Smooth muscle cell (in vitro differentiated cells): ENCODE measurements around the gene PLCB1. TPM values are rescaled to one million over a fixed set of nuclear protein-coding genes. Genes with fewer than 3 reads are reported as not detected.
"Not testable (repeated sequence)": the region's sequence is repeated elsewhere in the genome, so short reads cannot be mapped to it uniquely, and the experiment has no call there.

Experiments used
- DNase-seq: peaks from one replicate; lab custom pipeline; 2025; ENCODE audit not compliant: unreplicated experiment; lab: John Stamatoyannopoulos, UW
- H2AFZ ChIP-seq: fragments of 200-600 bp; sonication (generic); 2 replicates; pipeline ENCODE4 v1.6.0; 2016; ENCODE audit warnings: antibody characterized with exemption, low read depth, mild to moderate bottlenecking
- H3F3A ChIP-seq: fragments of 200-600 bp; sonication (generic); 2 replicates; pipeline ENCODE4 v1.6.0; 2017; ENCODE audit warnings: antibody characterized with exemption, low read depth
- H3K27ac ChIP-seq: fragments of 200-600 bp; sonication (generic); 2 replicates; pipeline ENCODE4 v1.5.1; 2016; ENCODE audit warnings: low read depth, mild to moderate bottlenecking
- H3K27me3 ChIP-seq: fragments of 200-600 bp; sonication (generic); 2 replicates; pipeline ENCODE4 v1.6.1; 2016; ENCODE audit warnings: low read depth, mild to moderate bottlenecking
- H3K36me3 ChIP-seq: fragments of 200-600 bp; sonication (generic); 2 replicates; pipeline ENCODE4 v1.5.1; 2016; ENCODE audit warnings: low read depth
- H3K4me1 ChIP-seq: fragments of 200-600 bp; sonication (generic); 2 replicates; pipeline ENCODE4 v1.5.1; 2016; ENCODE audit warnings: low read depth
- H3K4me2 ChIP-seq: fragments of 200-600 bp; sonication (generic); 2 replicates; pipeline ENCODE4 v1.6.0; 2016; ENCODE audit warnings: mild to moderate bottlenecking
- H3K4me3 ChIP-seq: fragments of 200-600 bp; sonication (generic); 2 replicates; pipeline ENCODE4 v1.5.1; 2016; ENCODE audit warnings: mild to moderate bottlenecking
- H3K79me2 ChIP-seq: fragments of 200-600 bp; sonication (generic); 2 replicates; pipeline ENCODE4 v1.6.0; 2016; ENCODE audit warnings: low read depth, mild to moderate bottlenecking
- H3K9ac ChIP-seq: fragments of 200-600 bp; sonication (generic); 2 replicates; pipeline ENCODE4 v1.6.0; 2016; ENCODE audit warnings: low read depth
- H3K9me3 ChIP-seq: fragments of 200-600 bp; sonication (generic); replicated peaks from 2 replicates; pipeline ENCODE4 v1.5.1; 2016; ENCODE audit warnings: low read depth
- H4K20me1 ChIP-seq: fragments of 200-600 bp; sonication (generic); 2 replicates; pipeline ENCODE4 v1.6.0; 2016; ENCODE audit warnings: low read depth
- CTCF ChIP-seq: fragments of 200-600 bp; sonication (generic); IDR thresholded peaks from 2 replicates; pipeline ENCODE4 v1.5.1; 2017; ENCODE audit warnings: borderline replicate concordance, mild to moderate bottlenecking, antibody characterized with exemption; ENCODE audit not compliant: insufficient read depth, poor library complexity, severe bottlenecking
- WGBS: methylation state at CpG from one replicate; pipeline ENCODE4 v1.1.7; 2016; ENCODE audit warnings: low lambda C conversion rate; 5-methylcytosine and 5-hydroxymethylcytosine counted together
- polyA plus RNA-seq: library from polyadenylated mRNA; unstranded; fragments of >200 nt; fragmentation: Nextera tagmentation; extraction: Ambion mirVana; gene quantifications from 2 replicates; pipeline ENCODE4 v1.2.1, GENCODE V29; 2016
- total RNA-seq: library from RNA; depleted of rRNA; stranded (reverse); fragments of >200 nt; gene quantifications from 2 replicates; pipeline ENCODE4 v1.2.3, GENCODE V29; 2014

The PLCB1 gene
- total and polyA plus RNA-seq, 2 experiments from 2014 or later, result 4.7 to 25.3 TPM

GRCh38 chr20:8433291-8433690 is 301.2 kb downstream of the PLCB1 start:
- no peak overlapping the region for H3K4me3 ChIP-seq
- no peaks in the 10 kb centered on the region for H3K9me3 ChIP-seq
- 38% methylated on average over 3 of the region's 3 CpGs for WGBS
- H3K4me1 ChIP-seq, result peaks cover 13% of the 10 kb centered on the region
- no peak for DNase-seq
- peak overlapping the region; percentile 30 for H3K27ac ChIP-seq
- no peaks in the 10 kb centered on the region for H4K20me1 ChIP-seq
- H3K9ac ChIP-seq, result no peak overlapping the region
- peaks cover 11% of the 10 kb centered on the region for H3F3A ChIP-seq
- H2AFZ ChIP-seq, result peak overlapping the region; percentile 70
- H3K27me3 ChIP-seq, result no peaks in the 10 kb centered on the region
- H3K36me3 ChIP-seq, result no peaks in the 10 kb centered on the region
- peak overlapping the region; percentile 54 for H3K4me2 ChIP-seq
- H3K79me2 ChIP-seq, result no peaks in the 10 kb centered on the region
- TF ChIP-seq CTCF, result no peak

GRCh38 chr20:8434326-8434876 is 302.3 kb downstream of the PLCB1 start:
- Histone ChIP-seq H3K79me2 (no peaks in the 10 kb centered on the region), H3K4me2 (no peak overlapping the region), H3K4me3 (no peak overlapping the region), H2AFZ (no peak overlapping the region), H3K27ac (no peak overlapping the region), H3K27me3 (no peaks in the 10 kb centered on the region), H3K4me1 (peaks cover 13% of the 10 kb centered on the region), H4K20me1 (no peaks in the 10 kb centered on the region), H3K9me3 (no peaks in the 10 kb centered on the region), H3F3A (peaks cover 11% of the 10 kb centered on the region), H3K9ac (no peak overlapping the region), H3K36me3 (no peaks in the 10 kb centered on the region)
- no peak for TF ChIP-seq CTCF
- no peak for DNase-seq
- WGBS, result 92% methylated on average over 2 of the region's 2 CpGs

- WGBS, result 69% methylated on average over 5 of the region's 5 CpGs
- peaks cover 11% of the 10 kb centered on the region for H3F3A ChIP-seq
- no peaks in the 10 kb centered on the region for H4K20me1 ChIP-seq
- no peak overlapping the region for H3K9ac ChIP-seq
- no peaks in the 10 kb centered on the region for H3K27me3 ChIP-seq
- H3K4me3 ChIP-seq, result no peak overlapping the region
- H3K36me3 ChIP-seq, result no peaks in the 10 kb centered on the region
- H3K27ac ChIP-seq, result no peak overlapping the region
- no peak overlapping the region for H2AFZ ChIP-seq
- TF ChIP-seq CTCF, result no peak
- H3K9me3 ChIP-seq, result no peaks in the 10 kb centered on the region
- no peaks in the 10 kb centered on the region for H3K79me2 ChIP-seq
- DNase-seq, result no peak
- peaks cover 13% of the 10 kb centered on the region for H3K4me1 ChIP-seq
- no peak overlapping the region for H3K4me2 ChIP-seq
Observed at GRCh38 chr20:8435285-8436035, 303.4 kb downstream of the PLCB1 start.

- not testable (repeated sequence) for H3K4me2 ChIP-seq, H3K4me3 ChIP-seq, DNase-seq, H3K27me3 ChIP-seq, H3K79me2 ChIP-seq, H3K27ac ChIP-seq, H3K9ac ChIP-seq, H3K36me3 ChIP-seq, H4K20me1 ChIP-seq, H2AFZ ChIP-seq, H3K9me3 ChIP-seq
- WGBS, result 82% methylated on average over 5 of the region's 5 CpGs
- Histone ChIP-seq H3K4me1 (peaks cover 13% of the 10 kb centered on the region), H3F3A (peaks cover 11% of the 10 kb centered on the region)
Observed at GRCh38 chr20:8436938-8437337, 304.9 kb downstream of the PLCB1 start.
